WTC11 (cell line): ENCODE data around the gene XPOT. TPM values are rescaled to one million over a fixed set of nuclear protein-coding genes. Genes with fewer than 3 reads are reported as not detected.

Experiments
- ATAC-seq: fragments of 200-7000 bp; cut with Tn5 transposase; 2 replicates; pipeline ENCODE4 v1.10.0; 2021; ENCODE audit warnings: mild to moderate bottlenecking, moderate library complexity
- CTCF ChIA-PET: fragments of 300-600 bp; sonication (Branson Sonifier 250); formaldehyde crosslinking; loops from one replicate; lab custom pipeline; 2021; ENCODE audit warnings: antibody characterized with exemption; lab: Charles Lee
- POLR2A ChIA-PET: fragments of 350-600 bp; sonication (Branson Sonifier 250); formaldehyde crosslinking; loops from one replicate; lab custom pipeline; 2021; ENCODE audit warnings: antibody characterized with exemption; lab: Charles Lee
- DNase-seq: peaks from one replicate; pipeline ENCODE4 v3.0.0; 2021; ENCODE audit warnings: low spot score
- H3K27ac Mint-ChIP-seq: 2 replicates; pipeline ENCODE4 v1.8.0; 2021; ENCODE audit warnings: mixed read lengths
- H3K27me3 Mint-ChIP-seq: 2 replicates; pipeline ENCODE4 v1.8.0; 2021; ENCODE audit warnings: low read depth, mild to moderate bottlenecking, moderate library complexity, mixed read lengths
- H3K36me3 Mint-ChIP-seq: 2 replicates; pipeline ENCODE4 v1.8.0; 2021; ENCODE audit warnings: mixed read lengths
- H3K4me1 Mint-ChIP-seq: 2 replicates; pipeline ENCODE4 v1.8.0; 2022; ENCODE audit warnings: mixed read lengths
- H3K4me3 Mint-ChIP-seq: 2 replicates; pipeline ENCODE4 v1.8.0; 2021; ENCODE audit warnings: mild to moderate bottlenecking, moderate library complexity, mixed read lengths
- H3K9me3 Mint-ChIP-seq: 2 replicates; pipeline ENCODE4 v1.8.0; 2021; ENCODE audit warnings: mixed read lengths
- CREB1 ChIP-seq: sonication (generic); formaldehyde crosslinking; IDR thresholded peaks from 2 replicates; pipeline ENCODE4 v1.8.0; 2023; ENCODE audit warnings: mild to moderate bottlenecking, missing genetic modification reagents
- CREM ChIP-seq: sonication (generic); formaldehyde crosslinking; IDR thresholded peaks from 2 replicates; pipeline ENCODE4 v1.8.1; 2022; ENCODE audit warnings: mild to moderate bottlenecking, missing genetic modification reagents, moderate library complexity
- EMX1 ChIP-seq: fragments of 250-450 bp; sonication (Bioruptor Pico); IDR thresholded peaks from 2 replicates; pipeline ENCODE4 v1.8.0; 2021; ENCODE audit warnings: mild to moderate bottlenecking
- ESRRA ChIP-seq: sonication (generic); formaldehyde crosslinking; IDR thresholded peaks from 2 replicates; pipeline ENCODE4 v1.8.1; 2022; ENCODE audit warnings: mild to moderate bottlenecking, missing genetic modification reagents, borderline replicate concordance
- FOXP4 ChIP-seq: sonication (generic); formaldehyde crosslinking; IDR thresholded peaks from 2 replicates; pipeline ENCODE4 v1.8.0; 2022; ENCODE audit warnings: mild to moderate bottlenecking, missing genetic modification reagents
- GABPB1 ChIP-seq: sonication (generic); formaldehyde crosslinking; IDR thresholded peaks from 2 replicates; pipeline ENCODE4 v1.8.1; 2023; ENCODE audit warnings: mild to moderate bottlenecking, missing genetic modification reagents
- GTF2I ChIP-seq: fragments of 250-450 bp; sonication (Bioruptor Pico); conservative IDR thresholded peaks from 2 replicates; pipeline ENCODE4 v1.4.0; 2021; ENCODE audit warnings: mild to moderate bottlenecking
- HMGA2 ChIP-seq: fragments of 250-450 bp; sonication (Bioruptor Pico); IDR thresholded peaks from 2 replicates; pipeline ENCODE4 v1.4.0; 2021; ENCODE audit warnings: mild to moderate bottlenecking, moderate library complexity
- MXD4 ChIP-seq: fragments of 250-450 bp; sonication (Bioruptor Pico); IDR thresholded peaks from 2 replicates; pipeline ENCODE4 v1.8.0; 2021; ENCODE audit warnings: mild to moderate bottlenecking, moderate library complexity, borderline replicate concordance
- MYBL2 ChIP-seq: sonication (generic); formaldehyde crosslinking; IDR thresholded peaks from 2 replicates; pipeline ENCODE4 v1.8.1; 2023; ENCODE audit warnings: mild to moderate bottlenecking, moderate library complexity, missing genetic modification reagents
- NFYB ChIP-seq: sonication (generic); formaldehyde crosslinking; conservative IDR thresholded peaks from 2 replicates; pipeline ENCODE4 v1.8.0; 2022; ENCODE audit warnings: low read depth, missing genetic modification reagents
- NR1H2 ChIP-seq: sonication (generic); formaldehyde crosslinking; IDR thresholded peaks from 2 replicates; pipeline ENCODE4 v1.9.0; 2021; ENCODE audit warnings: mild to moderate bottlenecking, moderate library complexity, missing genetic modification reagents
- OVOL2 ChIP-seq: fragments of 250-450 bp; sonication (Bioruptor Pico); IDR thresholded peaks from 2 replicates; pipeline ENCODE4 v1.9.0; 2021; ENCODE audit warnings: mild to moderate bottlenecking, borderline replicate concordance
- RELA ChIP-seq: sonication (generic); formaldehyde crosslinking; IDR thresholded peaks from 2 replicates; pipeline ENCODE4 v1.8.1; 2022; ENCODE audit warnings: missing genetic modification reagents, mild to moderate bottlenecking, borderline replicate concordance
- SMAD4 ChIP-seq: sonication (generic); formaldehyde crosslinking; IDR thresholded peaks from 2 replicates; pipeline ENCODE4 v1.8.0; 2022; ENCODE audit warnings: mild to moderate bottlenecking, missing genetic modification reagents
- SOX15 ChIP-seq: fragments of 250-450 bp; sonication (Bioruptor Pico); IDR thresholded peaks from 2 replicates; pipeline ENCODE4 v1.9.0; 2021; ENCODE audit warnings: mild to moderate bottlenecking
- TEAD4 ChIP-seq: sonication (generic); formaldehyde crosslinking; IDR thresholded peaks from 2 replicates; pipeline ENCODE4 v1.8.0; 2022; ENCODE audit warnings: mild to moderate bottlenecking, missing genetic modification reagents
- ZBTB21 ChIP-seq: sonication (generic); formaldehyde crosslinking; IDR thresholded peaks from 2 replicates; pipeline ENCODE4 v1.8.1; 2023; ENCODE audit warnings: mild to moderate bottlenecking, missing genetic modification reagents, borderline replicate concordance
- ZNF232 ChIP-seq: sonication (generic); formaldehyde crosslinking; IDR thresholded peaks from 2 replicates; pipeline ENCODE4 v1.8.0; 2022; ENCODE audit warnings: mild to moderate bottlenecking, missing genetic modification reagents
- total RNA-seq: library from RNA; stranded (reverse); gene quantifications from 3 replicates; pipeline ENCODE4 v1.2.3, GENCODE V29; 2021
- TF ChIP-seq, protein P1 (sequence below): sonication (generic); formaldehyde crosslinking; IDR thresholded peaks from 2 replicates; pipeline ENCODE4 v1.8.1; 2023; ENCODE audit warnings: mild to moderate bottlenecking, moderate library complexity, missing genetic modification reagents
- TF ChIP-seq, protein P2 (sequence below): sonication (generic); formaldehyde crosslinking; IDR thresholded peaks from 2 replicates; pipeline ENCODE4 v1.8.1; 2022; ENCODE audit warnings: low read depth, mild to moderate bottlenecking, moderate library complexity, missing genetic modification reagents, borderline replicate concordance
- TF ChIP-seq, protein P3 (sequence below): fragments of 250-450 bp; sonication (Bioruptor Pico); IDR thresholded peaks from 2 replicates; pipeline ENCODE4 v2.1.2; 2022; ENCODE audit warnings: mild to moderate bottlenecking, moderate library complexity
- TF ChIP-seq, protein P4 (sequence below): fragments of 250-450 bp; sonication (Bioruptor Pico); IDR thresholded peaks from 2 replicates; pipeline ENCODE4 v1.9.0; 2021; ENCODE audit warnings: mild to moderate bottlenecking
- TF ChIP-seq, protein P5 (sequence below): fragments of 250-450 bp; sonication (Bioruptor Pico); IDR thresholded peaks from 2 replicates; pipeline ENCODE4 v1.9.0; 2021; ENCODE audit warnings: mild to moderate bottlenecking
- TF ChIP-seq, protein P6 (sequence below): sonication (generic); formaldehyde crosslinking; IDR thresholded peaks from 2 replicates; pipeline ENCODE4 v1.8.0; 2022; ENCODE audit warnings: mild to moderate bottlenecking, missing genetic modification reagents

XPOT gene
- total RNA-seq, 1 experiment from 2014 or later = 134 TPM

- TF ChIP-seq ZNF232 (no peak), GABPB1 (CRISPR knock-in tag) (no peak), CREB1 (CRISPR knock-in tag) (no peak)
These were observed 92.7 kb downstream of the XPOT start (continued) for GRCh38 chr12:64496839-64497400.

DNA sequence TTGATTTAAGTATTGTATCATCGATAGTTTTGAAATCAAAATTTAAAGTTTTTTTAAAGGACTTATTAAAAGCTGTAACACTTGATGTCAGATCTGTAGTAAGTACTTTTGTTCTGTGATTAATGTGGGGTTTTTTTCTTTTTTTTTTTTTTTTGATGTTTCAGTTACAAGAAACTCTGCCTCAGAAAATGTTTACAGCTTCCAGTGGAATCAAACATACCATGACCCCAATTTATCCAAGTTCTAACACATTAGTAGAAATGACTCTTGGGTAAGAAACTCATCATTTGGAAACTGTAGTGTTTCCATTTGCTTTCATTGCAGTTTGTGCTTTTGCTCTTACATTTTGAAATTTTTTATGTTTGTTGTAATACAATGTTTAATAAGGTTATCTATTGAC lies 93.3 kb downstream of the XPOT start:
- H3K27ac Mint-ChIP-seq = no peak overlapping the region
- ChIA-PET CTCF (no interaction called here), POLR2A (no interaction called here)
- DNase-seq = no peak
- no peaks in the 10 kb centered on the region for H3K27me3 Mint-ChIP-seq
- no peaks in the 10 kb centered on the region for H3K4me1 Mint-ChIP-seq
- H3K9me3 Mint-ChIP-seq = no peaks in the 10 kb centered on the region
- no peak overlapping the region for H3K4me3 Mint-ChIP-seq
- H3K36me3 Mint-ChIP-seq = peaks cover 39% of the 10 kb centered on the region
- no peak for ATAC-seq
- no peak for TF ChIP-seq SOX15 (CRISPR knock-in tag)
- TF ChIP-seq GTF2I (CRISPR knock-in tag) = no peak
- TF ChIP-seq NR1H2 (CRISPR knock-in tag) = no peak
- TF ChIP-seq CREM (CRISPR knock-in tag) = no peak
- no peak for TF ChIP-seq MXD4 (CRISPR knock-in tag)
- TF ChIP-seq HMGA2 = no peak
- TF ChIP-seq, protein P1, sequence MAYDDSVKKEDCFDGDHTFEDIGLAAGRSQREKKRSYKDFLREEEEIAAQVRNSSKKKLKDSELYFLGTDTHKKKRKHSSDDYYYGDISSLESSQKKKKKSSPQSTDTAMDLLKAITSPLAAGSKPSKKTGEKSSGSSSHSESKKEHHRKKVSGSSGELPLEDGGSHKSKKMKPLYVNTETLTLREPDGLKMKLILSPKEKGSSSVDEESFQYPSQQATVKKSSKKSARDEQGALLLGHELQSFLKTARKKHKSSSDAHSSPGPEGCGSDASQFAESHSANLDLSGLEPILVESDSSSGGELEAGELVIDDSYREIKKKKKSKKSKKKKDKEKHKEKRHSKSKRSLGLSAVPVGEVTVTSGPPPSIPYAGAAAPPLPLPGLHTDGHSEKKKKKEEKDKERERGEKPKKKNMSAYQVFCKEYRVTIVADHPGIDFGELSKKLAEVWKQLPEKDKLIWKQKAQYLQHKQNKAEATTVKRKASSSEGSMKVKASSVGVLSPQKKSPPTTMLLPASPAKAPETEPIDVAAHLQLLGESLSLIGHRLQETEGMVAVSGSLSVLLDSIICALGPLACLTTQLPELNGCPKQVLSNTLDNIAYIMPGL (CRISPR knock-in tag) = no peak
- TF ChIP-seq EMX1 (CRISPR knock-in tag) = no peak
- TF ChIP-seq RELA = no peak
- no peak for TF ChIP-seq OVOL2 (CRISPR knock-in tag)
- TF ChIP-seq, protein P2, sequence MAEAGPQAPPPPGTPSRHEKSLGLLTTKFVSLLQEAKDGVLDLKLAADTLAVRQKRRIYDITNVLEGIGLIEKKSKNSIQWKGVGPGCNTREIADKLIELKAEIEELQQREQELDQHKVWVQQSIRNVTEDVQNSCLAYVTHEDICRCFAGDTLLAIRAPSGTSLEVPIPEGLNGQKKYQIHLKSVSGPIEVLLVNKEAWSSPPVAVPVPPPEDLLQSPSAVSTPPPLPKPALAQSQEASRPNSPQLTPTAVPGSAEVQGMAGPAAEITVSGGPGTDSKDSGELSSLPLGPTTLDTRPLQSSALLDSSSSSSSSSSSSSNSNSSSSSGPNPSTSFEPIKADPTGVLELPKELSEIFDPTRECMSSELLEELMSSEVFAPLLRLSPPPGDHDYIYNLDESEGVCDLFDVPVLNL (CRISPR knock-in tag) = no peak
- TF ChIP-seq ESRRA (CRISPR knock-in tag) = no peak
- no peak for TF ChIP-seq TEAD4 (CRISPR knock-in tag)
- TF ChIP-seq ZBTB21 (CRISPR knock-in tag) = no peak
- no peak for TF ChIP-seq FOXP4 (CRISPR knock-in tag)
- TF ChIP-seq, protein P3, sequence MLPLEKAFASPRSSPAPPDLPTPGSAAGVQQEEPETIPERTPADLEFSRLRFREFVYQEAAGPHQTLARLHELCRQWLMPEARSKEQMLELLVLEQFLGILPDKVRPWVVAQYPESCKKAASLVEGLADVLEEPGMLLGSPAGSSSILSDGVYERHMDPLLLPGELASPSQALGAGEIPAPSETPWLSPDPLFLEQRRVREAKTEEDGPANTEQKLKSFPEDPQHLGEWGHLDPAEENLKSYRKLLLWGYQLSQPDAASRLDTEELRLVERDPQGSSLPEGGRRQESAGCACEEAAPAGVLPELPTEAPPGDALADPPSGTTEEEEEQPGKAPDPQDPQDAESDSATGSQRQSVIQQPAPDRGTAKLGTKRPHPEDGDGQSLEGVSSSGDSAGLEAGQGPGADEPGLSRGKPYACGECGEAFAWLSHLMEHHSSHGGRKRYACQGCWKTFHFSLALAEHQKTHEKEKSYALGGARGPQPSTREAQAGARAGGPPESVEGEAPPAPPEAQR = no peak

GRCh38 chr12:64497903-64498302 lies 93.7 kb downstream of the XPOT start:
- H3K4me3 Mint-ChIP-seq = no peak overlapping the region
- no peaks in the 10 kb centered on the region for H3K9me3 Mint-ChIP-seq
- CTCF ChIA-PET = no interaction called here
- no peaks in the 10 kb centered on the region for H3K27me3 Mint-ChIP-seq
- H3K27ac Mint-ChIP-seq = no peak overlapping the region
- POLR2A ChIA-PET = no interaction called here
- H3K36me3 Mint-ChIP-seq = peaks cover 39% of the 10 kb centered on the region
- no peak for ATAC-seq
- H3K4me1 Mint-ChIP-seq = no peaks in the 10 kb centered on the region
- no peak for DNase-seq
- TF ChIP-seq SOX15 (CRISPR knock-in tag) (no peak), RELA (no peak), MYBL2 (CRISPR knock-in tag) (no peak), SMAD4 (CRISPR knock-in tag) (no peak), ZNF232 (no peak), CREM (CRISPR knock-in tag) (no peak), NFYB (CRISPR knock-in tag) (no peak), TEAD4 (CRISPR knock-in tag) (no peak)
- TF ChIP-seq, protein P4, sequence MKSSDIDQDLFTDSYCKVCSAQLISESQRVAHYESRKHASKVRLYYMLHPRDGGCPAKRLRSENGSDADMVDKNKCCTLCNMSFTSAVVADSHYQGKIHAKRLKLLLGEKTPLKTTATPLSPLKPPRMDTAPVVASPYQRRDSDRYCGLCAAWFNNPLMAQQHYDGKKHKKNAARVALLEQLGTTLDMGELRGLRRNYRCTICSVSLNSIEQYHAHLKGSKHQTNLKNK (CRISPR knock-in tag) = no peak
- TF ChIP-seq, protein P5, sequence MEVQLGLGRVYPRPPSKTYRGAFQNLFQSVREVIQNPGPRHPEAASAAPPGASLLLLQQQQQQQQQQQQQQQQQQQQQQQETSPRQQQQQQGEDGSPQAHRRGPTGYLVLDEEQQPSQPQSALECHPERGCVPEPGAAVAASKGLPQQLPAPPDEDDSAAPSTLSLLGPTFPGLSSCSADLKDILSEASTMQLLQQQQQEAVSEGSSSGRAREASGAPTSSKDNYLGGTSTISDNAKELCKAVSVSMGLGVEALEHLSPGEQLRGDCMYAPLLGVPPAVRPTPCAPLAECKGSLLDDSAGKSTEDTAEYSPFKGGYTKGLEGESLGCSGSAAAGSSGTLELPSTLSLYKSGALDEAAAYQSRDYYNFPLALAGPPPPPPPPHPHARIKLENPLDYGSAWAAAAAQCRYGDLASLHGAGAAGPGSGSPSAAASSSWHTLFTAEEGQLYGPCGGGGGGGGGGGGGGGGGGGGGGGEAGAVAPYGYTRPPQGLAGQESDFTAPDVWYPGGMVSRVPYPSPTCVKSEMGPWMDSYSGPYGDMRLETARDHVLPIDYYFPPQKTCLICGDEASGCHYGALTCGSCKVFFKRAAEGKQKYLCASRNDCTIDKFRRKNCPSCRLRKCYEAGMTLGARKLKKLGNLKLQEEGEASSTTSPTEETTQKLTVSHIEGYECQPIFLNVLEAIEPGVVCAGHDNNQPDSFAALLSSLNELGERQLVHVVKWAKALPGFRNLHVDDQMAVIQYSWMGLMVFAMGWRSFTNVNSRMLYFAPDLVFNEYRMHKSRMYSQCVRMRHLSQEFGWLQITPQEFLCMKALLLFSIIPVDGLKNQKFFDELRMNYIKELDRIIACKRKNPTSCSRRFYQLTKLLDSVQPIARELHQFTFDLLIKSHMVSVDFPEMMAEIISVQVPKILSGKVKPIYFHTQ (CRISPR knock-in tag) = no peak
- TF ChIP-seq, protein P6, sequence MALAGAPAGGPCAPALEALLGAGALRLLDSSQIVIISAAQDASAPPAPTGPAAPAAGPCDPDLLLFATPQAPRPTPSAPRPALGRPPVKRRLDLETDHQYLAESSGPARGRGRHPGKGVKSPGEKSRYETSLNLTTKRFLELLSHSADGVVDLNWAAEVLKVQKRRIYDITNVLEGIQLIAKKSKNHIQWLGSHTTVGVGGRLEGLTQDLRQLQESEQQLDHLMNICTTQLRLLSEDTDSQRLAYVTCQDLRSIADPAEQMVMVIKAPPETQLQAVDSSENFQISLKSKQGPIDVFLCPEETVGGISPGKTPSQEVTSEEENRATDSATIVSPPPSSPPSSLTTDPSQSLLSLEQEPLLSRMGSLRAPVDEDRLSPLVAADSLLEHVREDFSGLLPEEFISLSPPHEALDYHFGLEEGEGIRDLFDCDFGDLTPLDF (CRISPR knock-in tag) = no peak
